Superior temporal gyrus (tissue), 1 donor: ENCODE data around the gene OR52K2.
"Not testable (repeated sequence)": the region's sequence is repeated elsewhere in the genome, so short reads cannot be mapped to it uniquely, and the experiment has no call there.

Experiments
- DNase-seq: peaks from one replicate; pipeline ENCODE4 v3.0.0-alpha.2; 2016; ENCODE audit errors: extremely low spot score

The OR52K2 gene

DNA sequence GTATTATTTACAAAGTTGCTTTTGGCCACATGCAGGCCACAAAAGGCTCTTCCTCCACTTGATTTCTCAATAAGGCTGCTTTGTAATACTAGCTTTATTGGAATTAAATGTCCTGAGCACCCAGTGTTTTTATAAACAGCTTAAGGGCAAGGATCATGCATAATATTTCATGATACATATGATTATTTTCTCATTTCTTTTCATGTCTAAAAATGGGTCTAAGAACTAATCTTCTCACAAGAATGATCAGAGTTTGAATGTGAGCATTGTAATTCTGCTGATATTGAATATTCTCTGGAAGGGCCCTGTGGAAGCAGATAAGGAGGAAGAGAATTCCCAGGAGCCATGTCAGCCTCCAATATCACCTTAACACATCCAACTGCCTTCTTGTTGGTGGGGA lies at the start of gene OR52K2:
OR52K2 (plus strand) TSS at position 301 of the 400 bp plus-strand sequence; CDS start at position 346, 45 bp downstream.
- no peak for DNase-seq

GRCh38 chr11:4406206-4406605 lies 42.9 kb upstream of the OR52K2 start:
- DNase-seq: not testable (repeated sequence)

- no peak for DNase-seq
These were observed 32.8 kb upstream of the OR52K2 start for GRCh38 chr11:4416306-4416705.

GRCh38 chr11:4416816-4417215 lies 32.3 kb upstream of the OR52K2 start:
- DNase-seq: no peak

GRCh38 chr11:4418403-4418802 lies 30.7 kb upstream of the OR52K2 start:
- DNase-seq: no peak

GRCh38 chr11:4430051-4430450 lies 19.0 kb upstream of the OR52K2 start:
- DNase-seq: no peak

GRCh38 chr11:4433856-4434255 lies 15.2 kb upstream of the OR52K2 start:
- DNase-seq: no peak

DNA sequence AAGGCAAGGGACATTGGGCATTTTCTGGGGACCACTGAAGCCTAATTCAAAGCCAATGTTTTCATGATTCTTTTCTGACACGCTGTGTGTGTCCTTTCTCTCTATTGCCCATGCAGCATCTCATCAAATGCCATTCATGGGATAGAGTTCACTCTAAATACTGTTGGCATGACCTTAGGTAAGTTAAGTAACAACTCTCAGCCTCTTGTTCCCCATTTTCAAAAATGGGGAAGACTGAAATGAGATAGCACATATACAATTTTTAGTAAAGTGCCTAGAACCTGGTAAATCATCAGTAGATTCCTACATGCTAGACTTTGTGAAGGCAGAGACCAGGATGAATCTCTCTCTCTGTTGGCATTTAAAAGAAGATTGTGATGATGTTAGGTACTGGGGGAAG lies 12.7 kb upstream of the OR52K2 start:
- DNase-seq: no peak

DNA sequence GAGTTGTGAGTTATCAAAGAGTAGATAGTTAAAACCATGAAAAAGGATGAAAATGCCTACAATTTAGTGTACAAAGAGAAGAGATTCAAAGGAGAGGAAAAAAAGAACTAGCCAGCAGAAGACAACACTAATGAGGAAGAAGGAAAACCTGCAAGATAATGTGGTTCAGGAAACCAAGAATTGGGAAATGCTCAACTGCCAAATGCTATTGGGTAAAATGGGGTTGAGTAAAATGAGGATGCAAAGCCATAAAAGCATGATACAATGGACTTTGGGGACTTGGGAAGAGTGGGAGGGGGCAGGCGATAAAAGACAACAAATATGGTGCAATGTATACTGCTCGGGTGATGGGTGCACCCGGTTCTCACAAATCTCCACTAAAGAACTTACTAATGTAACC lies 7.6 kb upstream of the OR52K2 start:
- DNase-seq: no peak

GRCh38 chr11:4443232-4443891 lies 5.7 kb upstream of the OR52K2 start:
- DNase-seq: no peak

DNA sequence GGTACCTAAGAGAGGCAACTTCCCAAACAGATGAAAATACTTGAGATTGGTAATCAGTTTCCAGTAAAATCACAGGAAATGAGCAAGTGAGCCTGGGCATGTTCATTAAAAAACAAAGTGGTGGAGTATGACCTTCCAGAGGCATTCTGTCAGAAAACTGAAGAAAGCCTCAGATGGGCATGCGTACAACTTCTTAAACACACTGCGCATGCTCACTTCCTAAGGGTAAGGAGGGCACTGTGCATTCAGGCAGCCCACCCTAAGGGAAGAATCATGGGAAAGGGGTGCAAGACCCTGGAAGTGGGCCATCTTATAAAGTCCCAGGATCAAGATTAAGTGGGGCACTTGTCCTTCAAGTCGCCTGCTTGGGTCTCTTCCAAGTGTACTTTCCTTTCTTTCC lies 4.0 kb downstream of the OR52K2 start:
- no peak for DNase-seq

DNA sequence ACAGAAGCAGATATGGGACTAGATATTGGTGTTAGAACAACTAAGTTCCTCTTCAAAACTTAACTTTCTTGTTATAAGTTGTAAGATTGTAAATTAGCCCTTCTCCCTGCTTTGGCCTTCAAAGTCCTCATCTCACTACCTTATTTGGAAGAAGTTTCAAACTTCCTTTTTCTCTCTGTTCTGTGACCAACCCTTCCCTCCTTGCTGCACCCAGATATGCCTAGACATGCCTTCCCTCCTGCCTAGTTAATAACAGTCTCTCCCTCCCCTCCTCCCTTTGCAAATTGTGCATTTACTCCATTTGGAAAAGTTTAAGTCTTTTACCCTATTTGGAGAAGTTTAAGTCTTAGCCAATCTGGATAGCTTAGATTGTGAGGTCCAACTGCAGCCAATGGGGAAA lies 4.9 kb downstream of the OR52K2 start:
- no peak for DNase-seq

DNA sequence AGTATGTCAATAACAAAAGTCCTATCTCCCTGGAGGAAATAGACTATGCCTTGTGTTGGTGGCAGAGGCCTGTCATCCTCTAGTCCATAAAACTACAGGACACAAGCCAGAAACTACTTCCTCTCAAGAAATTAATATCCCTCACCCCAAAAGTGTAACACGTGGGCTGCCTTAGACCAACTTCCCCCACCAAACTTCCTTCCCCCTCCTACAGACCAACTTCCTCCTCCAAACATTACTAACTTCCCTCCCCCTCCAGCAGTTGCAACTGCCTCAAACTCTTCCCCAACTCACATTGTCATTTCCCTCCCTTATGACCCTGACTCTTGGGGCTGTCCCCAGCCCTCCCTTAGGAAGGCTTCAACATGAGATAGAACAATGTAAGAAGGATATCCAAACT lies 6.3 kb downstream of the OR52K2 start:
- DNase-seq: no peak

DNA sequence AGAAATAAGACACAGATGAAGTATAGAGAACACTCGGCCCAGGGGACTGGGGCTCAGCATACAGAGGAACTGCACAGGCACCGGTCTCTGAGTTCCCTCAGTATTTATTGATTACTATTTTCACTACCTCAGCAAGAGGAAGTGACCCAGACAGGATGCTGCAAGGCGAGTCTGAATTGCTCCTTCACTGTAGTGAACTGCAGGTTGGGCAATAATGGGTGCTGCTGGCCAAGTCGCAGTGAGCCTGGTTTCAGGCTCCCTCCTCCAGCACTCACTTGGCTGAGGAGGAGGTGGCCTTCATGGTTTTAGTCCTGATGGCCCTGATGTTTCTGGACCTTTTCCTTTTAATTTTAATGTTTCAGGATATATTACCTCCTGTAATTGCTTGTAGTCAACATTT lies 10.4 kb downstream of the OR52K2 start:
- no peak for DNase-seq

DNA sequence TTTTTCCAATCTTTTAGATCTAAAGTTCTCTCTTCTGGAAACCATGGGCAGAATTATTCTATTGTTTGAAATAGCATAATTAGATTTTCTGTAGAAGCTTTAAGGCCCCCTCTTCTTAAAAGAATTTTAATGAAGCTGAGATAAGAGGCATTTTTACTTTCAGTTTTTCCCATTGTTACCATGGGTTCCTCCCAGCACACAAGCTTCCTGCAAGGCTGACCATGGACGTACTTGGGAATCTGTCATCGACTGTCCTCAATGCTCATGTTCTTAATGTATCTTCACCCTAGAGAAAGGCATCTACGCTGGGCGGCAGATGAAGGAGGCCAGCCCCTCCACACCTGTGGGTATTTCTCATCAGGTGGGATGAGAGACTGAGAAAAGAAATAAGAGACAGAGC lies 11.1 kb downstream of the OR52K2 start:
- DNase-seq: no peak

DNA sequence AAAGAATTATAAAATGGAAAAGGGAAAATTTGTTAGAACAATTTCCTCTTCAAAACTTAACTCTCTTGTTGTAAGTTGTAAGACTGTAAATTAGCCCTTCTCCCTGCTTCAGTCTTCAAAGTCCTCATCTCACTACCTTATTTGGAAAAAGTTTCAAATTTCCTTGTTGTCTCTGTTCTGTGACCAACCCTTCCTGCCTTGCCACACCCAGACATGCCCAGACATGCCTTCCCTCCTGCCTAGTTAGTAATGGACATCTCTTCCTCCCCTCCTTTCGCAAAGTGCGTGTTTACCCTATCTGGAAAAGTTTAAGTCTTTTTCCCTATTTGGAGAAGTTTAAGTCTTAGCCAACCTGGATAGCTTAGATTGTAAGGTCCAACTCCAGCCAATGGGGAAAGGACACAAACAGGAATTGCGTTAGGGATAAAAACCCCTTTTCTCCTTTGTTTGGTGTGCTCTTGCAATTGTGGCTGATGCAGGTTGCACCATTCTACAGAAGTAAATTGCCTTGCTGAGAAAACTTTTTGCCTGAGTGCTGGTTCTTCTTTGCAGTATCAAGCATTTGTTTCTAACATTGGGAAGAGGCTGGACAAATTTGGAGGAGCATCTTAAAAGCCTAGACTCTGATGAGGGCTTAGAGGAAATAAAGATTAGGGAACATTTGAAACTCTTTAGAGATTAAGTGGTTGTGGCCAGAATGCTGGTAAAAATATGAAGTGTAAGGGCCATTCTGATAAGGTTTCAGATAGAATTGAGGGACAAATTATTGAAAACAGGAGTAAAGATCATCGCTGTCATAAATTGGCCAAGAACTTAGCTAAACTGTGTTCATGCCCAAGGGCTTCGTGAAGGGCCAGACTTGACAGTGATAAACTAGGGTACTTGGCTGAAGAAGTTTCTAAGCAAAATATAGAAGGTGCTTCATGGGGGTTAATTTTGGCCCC lies 15.4 kb downstream of the OR52K2 start:
- DNase-seq: no peak

- no peak for DNase-seq
These were observed 16.3 kb downstream of the OR52K2 start for GRCh38 chr11:4465407-4465806.

- no peak for DNase-seq
These were observed 17.2 kb downstream of the OR52K2 start for GRCh38 chr11:4466131-4466870.

- DNase-seq: no peak
These were observed 17.9 kb downstream of the OR52K2 start for GRCh38 chr11:4466871-4467442.

DNA sequence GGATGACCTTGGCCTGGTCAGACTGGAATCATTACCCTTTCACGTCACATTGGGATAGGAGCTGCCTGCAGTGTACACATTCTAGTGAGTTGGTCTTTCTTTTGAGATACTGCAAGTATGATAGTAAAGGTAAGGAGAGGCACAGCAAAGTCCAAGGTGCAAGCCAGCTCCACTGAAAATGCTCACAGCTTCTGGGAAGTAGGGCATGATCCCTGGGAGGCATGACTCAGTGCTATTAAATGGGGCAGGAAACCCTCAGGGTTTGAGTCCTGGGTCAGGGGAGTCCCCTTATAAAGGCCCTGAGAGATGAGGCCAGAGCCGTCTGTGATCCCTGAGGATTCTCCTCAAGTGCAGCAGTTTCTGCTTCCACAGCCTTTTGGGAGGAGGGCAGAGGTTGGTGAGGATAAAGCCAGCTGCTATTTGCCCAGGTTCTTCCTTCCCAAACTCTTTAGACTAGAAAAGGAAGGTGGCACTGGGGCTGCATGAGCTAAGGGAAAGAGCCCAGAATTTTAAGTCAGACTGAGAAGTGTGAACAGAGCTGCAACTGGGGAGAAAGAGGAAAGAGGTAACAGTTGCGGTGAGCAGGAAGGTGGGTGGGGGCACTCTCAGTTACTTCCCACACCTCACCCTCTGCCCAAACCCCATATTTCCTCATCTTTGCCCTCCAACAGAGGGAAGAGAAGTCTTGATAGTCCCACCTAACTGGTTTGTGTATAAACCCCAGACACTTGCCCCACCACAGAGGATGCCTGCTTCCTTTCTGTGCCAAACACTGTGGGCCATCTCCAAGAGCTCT lies 18.9 kb downstream of the OR52K2 start:
- no peak for DNase-seq

DNA sequence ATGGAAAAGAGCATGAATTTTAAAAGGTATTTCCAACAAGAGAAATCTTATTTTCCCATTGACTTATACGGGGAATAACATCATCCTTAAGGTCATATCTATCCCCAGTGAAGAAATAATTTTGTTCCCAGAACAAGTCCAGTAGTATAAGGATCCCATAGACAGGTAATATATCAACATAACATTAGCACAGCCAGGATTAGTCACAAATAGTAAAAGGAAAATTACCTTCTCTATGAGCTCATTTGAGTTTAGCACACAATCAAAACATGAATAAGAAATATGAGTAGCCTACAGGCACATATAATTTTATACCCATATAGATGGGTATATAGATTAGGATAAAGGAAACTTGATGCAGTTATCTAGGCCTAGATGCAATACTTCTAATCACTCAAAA lies 30.5 kb downstream of the OR52K2 start:
- no peak for DNase-seq
